GM19035 (cell line): ENCODE results near the gene RYR3.

ENCODE experiments used
- ATAC-seq: cut with Tn5 transposase; IDR thresholded peaks from one replicate; pipeline ENCODE4 v1.9.1; 2021; ENCODE audit not compliant: unreplicated experiment

The RYR3 gene

GRCh38 chr15:33638453-33638852 is 327.7 kb downstream of the RYR3 start:
- no peak for ATAC-seq

- ATAC-seq = no peak
Measured at GRCh38 chr15:33639051-33639450, 328.3 kb downstream of the RYR3 start.

GRCh38 chr15:33639456-33639855 is 328.7 kb downstream of the RYR3 start:
- no peak for ATAC-seq

- ATAC-seq = no peak
Measured at GRCh38 chr15:33639978-33640377, 329.2 kb downstream of the RYR3 start.

GRCh38 chr15:33641069-33641468 is 330.3 kb downstream of the RYR3 start:
- no peak for ATAC-seq

- ATAC-seq = no peak
Measured at GRCh38 chr15:33644304-33644703, 333.5 kb downstream of the RYR3 start.

- no peak for ATAC-seq
Measured at GRCh38 chr15:33646744-33647143, 336.0 kb downstream of the RYR3 start.

- ATAC-seq = no peak
Measured at GRCh38 chr15:33649217-33649933, 338.6 kb downstream of the RYR3 start.

GRCh38 chr15:33654860-33655259 is 344.1 kb downstream of the RYR3 start:
- ATAC-seq = no peak

GRCh38 chr15:33655488-33655887 is 344.7 kb downstream of the RYR3 start:
- ATAC-seq = no peak

GRCh38 chr15:33656168-33656567 is 345.4 kb downstream of the RYR3 start:
- no peak for ATAC-seq

GRCh38 chr15:33660151-33660550 is 349.4 kb downstream of the RYR3 start:
- no peak for ATAC-seq

- ATAC-seq = no peak
Measured at GRCh38 chr15:33662014-33662413, 351.2 kb downstream of the RYR3 start.

- no peak for ATAC-seq
Measured at GRCh38 chr15:33664947-33665346, 354.2 kb downstream of the RYR3 start.

GRCh38 chr15:33670567-33670966 is 359.8 kb downstream of the RYR3 start:
- ATAC-seq = no peak

GRCh38 chr15:33671456-33671855 is 360.7 kb downstream of the RYR3 start:
- peak; percentile 62 for ATAC-seq

GRCh38 chr15:33675246-33675645 is 364.5 kb downstream of the RYR3 start:
- ATAC-seq = no peak

- ATAC-seq = no peak
Measured at GRCh38 chr15:33677238-33677830, 366.6 kb downstream of the RYR3 start.

GRCh38 chr15:33678176-33678575 is 367.4 kb downstream of the RYR3 start:
- ATAC-seq = no peak

GRCh38 chr15:33678602-33679001 is 367.8 kb downstream of the RYR3 start:
- no peak for ATAC-seq

GRCh38 chr15:33679061-33679460 is 368.3 kb downstream of the RYR3 start:
- ATAC-seq = no peak

- no peak for ATAC-seq
Measured at GRCh38 chr15:33680336-33680735, 369.6 kb downstream of the RYR3 start.
